Ovary (tissue), 3 donors: ENCODE data around the gene ATXN1.

Experiments used
- CTCF ChIP-seq, 3 donors: fragments of 450-650 bp in 2 of 3; fragments of 200-600 bp in 1 of 3; IDR thresholded peaks; one replicate each; pipeline versions ENCODE4 v1.5.1 to v1.8.0; 2016 to 2022; ENCODE audit warnings: antibody characterized with exemption in 3 of 3, mild to moderate bottlenecking in 1 of 3
- EP300 ChIP-seq: sonication (generic); formaldehyde crosslinking; IDR thresholded peaks from one replicate; pipeline ENCODE4 v1.6.1; 2017; ENCODE audit warnings: antibody characterized with exemption
- POLR2A ChIP-seq: fragments of 450-650 bp; IDR thresholded peaks from one replicate; pipeline ENCODE4 v1.6.1; 2017; ENCODE audit warnings: antibody characterized with exemption, mild to moderate bottlenecking, moderate library complexity
- donor health status: DM: no; HTN: no; CAD: no.

GRCh38 chr6:16562498-16562897 lies 198.8 kb downstream of the ATXN1 start:
- TF ChIP-seq CTCF (IDR thresholded peaks at IDR 0.05) = no peak
- no peak for TF ChIP-seq POLR2A
- TF ChIP-seq EP300 = no peak
